ENCODE measurements around the gene UCP3.

Gene UCP3

GRCh38 chr11:73978576-73979086 lies 30.3 kb downstream of the UCP3 start:
- DNase-seq (ENCODE audit: low read depth in 2 of 2, low spot score in 1 of 2) = no peak

GRCh38 chr11:73977856-73978519 lies 30.9 kb downstream of the UCP3 start:
- DNase-seq (ENCODE audit: low read depth in 2 of 2, low spot score in 1 of 2) = no peak

- no peak for DNase-seq (ENCODE audit: low read depth in 2 of 2, low spot score in 1 of 2)
These were observed 32.3 kb downstream of the UCP3 start for GRCh38 chr11:73976451-73977151.

GRCh38 chr11:73975479-73975757 lies 33.5 kb downstream of the UCP3 start:
- DNase-seq (ENCODE audit: low read depth in 2 of 2, low spot score in 1 of 2) = no peak

- DNase-seq (ENCODE audit: low read depth in 2 of 2, low spot score in 1 of 2) = no peak
These were observed 34.0 kb downstream of the UCP3 start for GRCh38 chr11:73974604-73975478.

GRCh38 chr11:73972620-73973449 lies 36.0 kb downstream of the UCP3 start:
- no peak for DNase-seq (ENCODE audit: low read depth in 2 of 2, low spot score in 1 of 2)

GRCh38 chr11:73972187-73972586 lies 36.7 kb downstream of the UCP3 start:
- DNase-seq (ENCODE audit: low read depth in 2 of 2, low spot score in 1 of 2) = no peak

GRCh38 chr11:73971175-73971719 lies 37.6 kb downstream of the UCP3 start:
- DNase-seq (ENCODE audit: low read depth in 2 of 2, low spot score in 1 of 2) = no peak

GRCh38 chr11:73969991-73970800 lies 38.7 kb downstream of the UCP3 start:
- DNase-seq (ENCODE audit: low read depth in 2 of 2, low spot score in 1 of 2) = no peak

GRCh38 chr11:73969091-73969490 lies 39.8 kb downstream of the UCP3 start:
- no peak for DNase-seq (ENCODE audit: low read depth in 2 of 2, low spot score in 1 of 2)

GRCh38 chr11:73968356-73968966 lies 40.4 kb downstream of the UCP3 start:
- no peak for DNase-seq (ENCODE audit: low read depth in 2 of 2, low spot score in 1 of 2)

GRCh38 chr11:73965764-73966121 lies 43.1 kb downstream of the UCP3 start:
- DNase-seq (ENCODE audit: low read depth in 2 of 2, low spot score in 1 of 2) = no peak

GRCh38 chr11:73965076-73965763 lies 43.7 kb downstream of the UCP3 start:
- no peak for DNase-seq (ENCODE audit: low read depth in 2 of 2, low spot score in 1 of 2)

- DNase-seq (ENCODE audit: low read depth in 2 of 2, low spot score in 1 of 2) = no peak
These were observed 45.0 kb downstream of the UCP3 start for GRCh38 chr11:73963861-73964260.

GRCh38 chr11:73962101-73962705 lies 46.7 kb downstream of the UCP3 start:
- DNase-seq (ENCODE audit: low read depth in 2 of 2, low spot score in 1 of 2) = no peak

- no peak for DNase-seq (ENCODE audit: low read depth in 2 of 2, low spot score in 1 of 2)
These were observed 47.6 kb downstream of the UCP3 start for GRCh38 chr11:73961321-73961720.

GRCh38 chr11:73958521-73959141 lies 50.3 kb downstream of the UCP3 start:
- DNase-seq (ENCODE audit: low read depth in 2 of 2, low spot score in 1 of 2) = no peak
